Lung microvascular endothelial cell (primary cell): ENCODE data around the gene ODAM. TPM values are rescaled to one million over a fixed set of nuclear protein-coding genes. Genes with fewer than 3 reads are reported as not detected.
"Not testable (repeated sequence)": the region's sequence is repeated elsewhere in the genome, so short reads cannot be mapped to it uniquely, and the experiment has no call there.

Experiments used
- DNase-seq, 2 donors: peaks; one replicate each; pipeline versions ENCODE4 v3.0.0 to v3.0.0-alpha.2; 2010; ENCODE audit warnings: low read depth in 2 of 2
- total RNA-seq: library from RNA; depleted of rRNA; stranded (reverse); fragments of >200 nt; gene quantifications from 2 replicates; pipeline ENCODE4 v1.2.1, GENCODE V29; 2014

Gene ODAM
- total RNA-seq, 1 donor from 2014 or later = not detected

DNA sequence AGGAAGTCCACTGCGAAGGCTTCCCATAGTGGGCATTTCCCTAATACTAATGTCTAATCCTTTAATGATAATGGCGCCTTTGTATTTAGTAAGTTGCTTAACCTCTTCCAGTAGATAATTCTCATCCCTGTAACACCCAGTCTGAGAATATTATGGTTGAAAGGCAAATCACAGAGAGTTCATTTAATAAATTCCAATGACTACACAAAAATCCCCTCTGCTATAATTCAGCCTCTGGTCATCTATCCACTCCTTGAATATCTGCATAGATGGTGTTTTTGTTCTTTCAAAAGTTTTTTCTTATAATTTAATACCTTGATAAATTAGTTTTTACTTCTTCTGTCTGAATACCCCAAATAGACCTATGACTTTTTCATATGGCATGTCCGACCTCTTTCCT is 25.9 kb downstream of the ODAM start:
- DNase-seq = not testable (repeated sequence)

GRCh38 chr4:70221818-70222217 is 26.3 kb downstream of the ODAM start:
- not testable (repeated sequence) for DNase-seq

GRCh38 chr4:70225824-70226223 is 30.3 kb downstream of the ODAM start, which contains the start of gene FDCSP:
Gene FDCSP (plus strand): TSS chr4:70226124. CDS start chr4:70231195, 5,071 bp downstream.
- no peak for DNase-seq

GRCh38 chr4:70236125-70236524 is 40.6 kb downstream of the ODAM start:
- no peak for DNase-seq

DNA sequence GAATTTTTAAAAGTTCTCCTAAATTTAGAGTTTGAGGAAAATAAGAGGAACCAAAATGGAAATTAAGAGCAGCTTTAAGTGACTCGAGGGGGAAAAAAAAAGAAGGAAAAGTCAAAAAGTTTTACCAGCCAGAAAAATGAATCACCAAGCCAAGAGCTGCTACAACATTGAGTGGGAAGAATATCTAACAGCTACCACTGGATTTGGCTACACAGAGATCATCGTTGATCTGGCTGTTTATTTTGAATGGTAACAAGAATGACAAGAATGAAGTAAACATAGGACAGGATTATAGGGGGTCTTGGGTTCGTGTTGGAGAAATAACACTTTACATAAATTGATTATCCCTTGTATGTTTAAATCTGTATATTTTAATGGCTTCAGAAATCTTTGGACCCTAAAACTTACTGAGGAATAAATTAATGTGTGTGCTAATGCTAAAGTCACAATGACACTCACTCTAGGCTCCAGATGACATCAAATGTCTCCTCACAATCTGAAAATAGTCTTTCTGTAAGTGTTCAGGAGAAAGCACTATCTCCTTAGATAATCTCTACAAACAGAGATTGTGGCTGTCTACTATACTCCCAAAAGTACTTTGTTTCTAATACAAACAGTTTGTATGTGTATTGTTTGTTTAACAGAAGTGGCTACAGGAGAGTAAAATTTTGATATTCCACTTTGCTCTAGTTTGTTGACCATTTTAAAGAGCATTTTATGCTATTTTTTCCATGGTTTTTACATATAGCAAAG is 43.8 kb downstream of the ODAM start:
- no peak for DNase-seq

GRCh38 chr4:70239884-70240591 is 44.5 kb downstream of the ODAM start:
- no peak for DNase-seq

GRCh38 chr4:70242297-70242696 is 46.8 kb downstream of the ODAM start, which contains the start of gene CSN3:
Gene CSN3 (plus strand): TSS chr4:70242597. CDS start chr4:70244820, 2,223 bp downstream.
- DNase-seq = not testable (repeated sequence)

- no peak for DNase-seq
Observed at GRCh38 chr4:70243091-70243490, 47.6 kb downstream of the ODAM start.

GRCh38 chr4:70251250-70251944 is 55.9 kb downstream of the ODAM start:
- DNase-seq = no peak

DNA sequence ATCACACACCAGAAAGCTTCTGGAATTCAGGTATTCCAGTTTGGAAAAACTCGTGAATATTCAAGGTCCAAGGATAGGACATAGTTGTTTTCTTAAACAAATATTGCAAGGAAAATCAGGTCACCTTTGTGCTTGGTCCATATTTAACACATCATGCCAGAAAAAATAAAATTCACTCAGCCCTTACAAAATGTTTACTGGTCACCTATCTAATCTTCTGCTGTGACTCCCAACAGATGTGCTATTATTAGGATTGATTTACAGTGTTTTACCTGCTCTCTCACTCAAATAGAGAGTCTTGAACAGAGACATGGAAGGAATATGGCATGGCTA is 56.4 kb downstream of the ODAM start:
- no peak for DNase-seq

Other genes with a start within 250 kb of the ODAM start
- not detected in 2 replicates for gene CSN2, start 230.0 kb upstream of the ODAM start, total RNA-seq
- not detected in 2 replicates for gene STATH, start 199.8 kb upstream of the ODAM start, total RNA-seq
- gene HTN3, start 167.3 kb upstream of the ODAM start, total RNA-seq = not detected in 2 replicates
- gene HTN1, start 145.3 kb upstream of the ODAM start, total RNA-seq = 0.44 TPM in 1 of 2 replicates, not detected in the other
- not detected in 2 replicates for gene PRR27, start 41.5 kb upstream of the ODAM start, total RNA-seq
- not detected in 2 replicates for gene FDCSP, start 30.4 kb downstream of the ODAM start, total RNA-seq
- not detected in 2 replicates for gene CSN3, start 46.9 kb downstream of the ODAM start, total RNA-seq
- not detected in 2 replicates for gene CABS1, start 139.3 kb downstream of the ODAM start, total RNA-seq
- gene SMR3A, start 165.0 kb downstream of the ODAM start, total RNA-seq = not detected in 2 replicates
- not detected in 2 replicates for gene SMR3B, start 187.4 kb downstream of the ODAM start, total RNA-seq
- gene OPRPN, start 202.2 kb downstream of the ODAM start, total RNA-seq = not detected in 2 replicates